Activated T-helper 2 cell treated with anti-CD3 and anti-CD28 coated beads, Interferon-gamma antibody, Interleukin-2, Interleukin-4, amounts not matched to agents 10 μg/mL and 5 μg/mL and 100 μg/mL, durations not matched to agents 14 hours and 24 hours and 36 hours (primary cell): ENCODE results near the gene SLC22A7. TPM values are rescaled to one million over a fixed set of nuclear protein-coding genes. Genes with fewer than 3 reads are reported as not detected.

Experiments
- DNase-seq: peaks from one replicate; pipeline ENCODE4 v3.0.0; 2021; ENCODE audit warnings: low spot score
- H3K27ac Mint-ChIP-seq: one replicate; pipeline ENCODE4 v1.8.0; 2021; ENCODE audit warnings: mixed read lengths
- H3K27me3 Mint-ChIP-seq: one replicate; pipeline ENCODE4 v1.8.0; 2021; ENCODE audit warnings: low read depth, mixed read lengths
- H3K36me3 Mint-ChIP-seq: one replicate; pipeline ENCODE4 v1.8.0; 2021; ENCODE audit warnings: low read depth, mixed read lengths
- H3K4me1 Mint-ChIP-seq: one replicate; pipeline ENCODE4 v1.8.0; 2021; ENCODE audit warnings: low read depth, mixed read lengths
- H3K4me3 Mint-ChIP-seq: one replicate; pipeline ENCODE4 v1.8.0; 2021; ENCODE audit warnings: low read depth, mild to moderate bottlenecking, moderate library complexity, mixed read lengths
- H3K9me3 Mint-ChIP-seq: one replicate; pipeline ENCODE4 v1.8.0; 2021; ENCODE audit warnings: mixed read lengths
- intact Hi-C: fragments of 100-400 bp; cut with micrococcal nuclease; formaldehyde crosslinking; loops from one replicate; pipeline ENCODE4 v1.15.1; 2023
- total RNA-seq: library from RNA; stranded (reverse); gene quantifications from 2 replicates; pipeline ENCODE4 v1.2.3, GENCODE V29; 2022

SLC22A7 gene
- total RNA-seq: not detected in 2 replicates

DNA sequence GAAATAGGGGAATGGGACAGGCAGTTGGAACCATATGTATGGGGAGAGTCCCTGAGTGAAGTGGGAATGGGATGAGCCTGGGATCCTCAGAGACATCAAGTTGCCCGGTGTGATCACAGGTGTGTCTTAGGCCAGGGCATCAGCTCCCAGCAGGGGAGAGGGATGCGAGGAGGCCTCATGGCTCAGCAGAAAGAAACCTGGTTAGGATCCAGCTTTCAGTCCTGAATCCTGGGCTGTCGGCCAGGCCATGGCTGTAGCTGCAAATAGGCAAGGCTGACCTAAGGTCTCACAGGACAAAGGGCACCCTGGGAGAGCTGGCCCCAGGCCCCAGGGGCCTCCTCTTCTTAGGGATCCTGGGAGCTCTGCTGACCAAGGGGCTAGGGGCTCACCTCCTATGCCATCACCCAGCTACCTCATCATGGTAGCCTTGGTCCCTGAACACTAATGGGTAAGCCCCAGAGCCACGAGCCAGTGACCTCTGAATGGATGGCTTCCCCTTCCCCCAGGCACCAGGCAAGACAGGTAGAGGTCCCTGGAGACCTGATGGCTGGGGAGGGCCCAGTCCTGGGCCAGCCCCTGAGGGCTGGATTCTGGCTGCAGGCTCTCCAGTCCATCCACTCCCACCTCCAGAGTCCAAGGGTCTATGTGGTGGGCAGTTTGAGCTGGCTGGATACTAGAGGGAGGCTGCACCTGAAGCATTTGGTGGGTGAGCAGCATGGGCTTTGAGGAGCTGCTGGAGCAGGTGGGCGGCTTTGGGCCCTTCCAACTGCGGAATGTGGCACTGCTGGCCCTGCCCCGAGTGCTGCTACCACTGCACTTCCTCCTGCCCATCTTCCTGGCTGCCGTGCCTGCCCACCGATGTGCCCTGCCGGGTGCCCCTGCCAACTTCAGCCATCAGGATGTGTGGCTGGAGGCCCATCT is at the start of gene SLC22A7:
Gene SLC22A7 (plus strand): TSS at position 617 of the 921 bp plus-strand sequence. CDS start 99 bp downstream, at position 716.
- peaks cover 12% of the 10 kb centered on the region for H3K27me3 Mint-ChIP-seq
- H3K27ac Mint-ChIP-seq: no peak within 1 kb of the TSS
- DNase-seq: no peak
- intact Hi-C loops: no loop called here
- no peaks in the 10 kb centered on the region for H3K36me3 Mint-ChIP-seq
- H3K9me3 Mint-ChIP-seq: no peaks in the 10 kb centered on the region
- no peaks in the 10 kb centered on the region for H3K4me1 Mint-ChIP-seq
- no peak within 1 kb of the TSS for H3K4me3 Mint-ChIP-seq

DNA sequence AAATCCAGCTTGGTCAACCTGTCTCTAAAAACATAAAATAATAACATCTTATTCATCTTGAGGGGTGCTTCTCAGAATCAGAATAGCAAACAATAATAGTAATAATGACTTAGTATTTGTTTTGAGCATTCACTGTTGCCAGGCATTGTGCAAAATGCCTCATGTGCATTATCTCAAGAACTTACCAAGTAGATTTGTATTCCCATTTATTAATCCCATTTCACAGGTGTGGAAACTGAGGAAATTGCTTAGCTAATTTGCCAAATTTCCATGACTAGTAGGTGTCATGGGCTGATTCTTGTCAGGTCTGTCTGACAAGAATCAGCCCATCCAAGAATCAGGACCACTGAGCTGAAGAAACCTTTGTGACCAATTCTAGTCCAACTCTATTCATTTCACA is 49.3 kb upstream of the SLC22A7 start:
- DNase-seq: no peak
- H3K27me3 Mint-ChIP-seq: peaks cover 19% of the 10 kb centered on the region
- H3K27ac Mint-ChIP-seq: no peak overlapping the region
- H3K4me1 Mint-ChIP-seq: peaks cover 29% of the 10 kb centered on the region
- H3K9me3 Mint-ChIP-seq: no peaks in the 10 kb centered on the region
- intact Hi-C loops: no loop called here
- no peak overlapping the region for H3K4me3 Mint-ChIP-seq
- H3K36me3 Mint-ChIP-seq: no peaks in the 10 kb centered on the region

DNA sequence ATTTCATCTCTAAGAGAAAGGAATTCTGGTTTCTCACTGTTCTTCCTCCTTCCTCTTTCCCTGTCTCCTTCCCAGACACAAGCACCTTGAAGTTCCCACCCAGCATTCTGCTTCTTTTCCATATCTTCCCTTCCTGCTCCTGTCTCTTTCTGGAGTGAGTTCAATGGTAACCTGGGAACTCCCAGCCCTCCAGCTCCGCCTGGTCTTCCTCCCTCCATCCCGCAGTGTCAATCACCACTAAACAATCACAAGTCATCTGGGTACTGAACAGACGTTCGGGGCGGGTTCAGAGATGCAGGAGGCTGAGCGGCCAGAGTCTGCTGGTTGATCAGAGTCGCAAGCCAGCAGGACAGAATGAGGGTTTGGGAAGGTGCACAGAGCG is 47.1 kb upstream of the SLC22A7 start:
- Mint-ChIP-seq H3K27me3 (peaks cover 19% of the 10 kb centered on the region), H3K36me3 (no peaks in the 10 kb centered on the region), H3K4me3 (no peak overlapping the region), H3K9me3 (no peaks in the 10 kb centered on the region), H3K4me1 (peaks cover 43% of the 10 kb centered on the region), H3K27ac (no peak overlapping the region)
- intact Hi-C loops: loop anchor here (5.0 kb wide), 1 partner anchor 116 kb away; the partner anchor contains the start of gene ZNF318
- no peak for DNase-seq

DNA sequence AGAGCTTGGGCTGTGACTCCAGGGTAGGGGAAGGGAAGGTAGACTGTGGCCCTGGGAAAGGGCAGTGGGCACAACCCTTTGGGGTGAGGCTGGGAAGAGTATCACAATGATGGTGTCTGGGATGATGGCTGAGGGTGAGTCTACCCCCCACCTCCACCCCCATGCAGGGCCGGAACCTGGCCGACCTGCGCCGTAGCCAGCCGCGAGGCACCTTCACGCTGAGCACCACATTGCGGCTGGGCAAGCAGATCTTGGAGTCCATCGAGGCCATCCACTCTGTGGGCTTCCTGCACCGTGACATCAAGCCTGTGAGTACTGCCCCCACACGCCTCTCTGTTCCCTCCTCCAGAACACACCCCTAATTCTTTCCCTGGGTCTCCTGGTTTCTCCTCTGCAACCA is 44.7 kb upstream of the SLC22A7 start:
- Mint-ChIP-seq H3K4me1 (peaks cover 46% of the 10 kb centered on the region), H3K27me3 (peaks cover 16% of the 10 kb centered on the region), H3K36me3 (no peaks in the 10 kb centered on the region), H3K9me3 (no peaks in the 10 kb centered on the region), H3K27ac (peak overlapping the region; percentile 44), H3K4me3 (no peak overlapping the region)
- intact Hi-C loops: loop anchor here (5.0 kb wide), 1 partner anchor 114 kb away; the partner anchor contains the start of gene ZNF318
- no peak for DNase-seq

- H3K4me1 Mint-ChIP-seq: peaks cover 46% of the 10 kb centered on the region
- H3K27ac Mint-ChIP-seq: peak overlapping the region; percentile 69
- no peaks in the 10 kb centered on the region for H3K9me3 Mint-ChIP-seq
- no peak for DNase-seq
- H3K4me3 Mint-ChIP-seq: no peak overlapping the region
- H3K36me3 Mint-ChIP-seq: no peaks in the 10 kb centered on the region
- peaks cover 16% of the 10 kb centered on the region for H3K27me3 Mint-ChIP-seq
- intact Hi-C loops: loop anchor here (2.0 to 5.0 kb wide), 2 partner anchors 29 to 113 kb away; partner anchors contain the start of gene ZNF318
Observed at GRCh38 chr6:43254138-43254817, 43.8 kb upstream of the SLC22A7 start.

DNA sequence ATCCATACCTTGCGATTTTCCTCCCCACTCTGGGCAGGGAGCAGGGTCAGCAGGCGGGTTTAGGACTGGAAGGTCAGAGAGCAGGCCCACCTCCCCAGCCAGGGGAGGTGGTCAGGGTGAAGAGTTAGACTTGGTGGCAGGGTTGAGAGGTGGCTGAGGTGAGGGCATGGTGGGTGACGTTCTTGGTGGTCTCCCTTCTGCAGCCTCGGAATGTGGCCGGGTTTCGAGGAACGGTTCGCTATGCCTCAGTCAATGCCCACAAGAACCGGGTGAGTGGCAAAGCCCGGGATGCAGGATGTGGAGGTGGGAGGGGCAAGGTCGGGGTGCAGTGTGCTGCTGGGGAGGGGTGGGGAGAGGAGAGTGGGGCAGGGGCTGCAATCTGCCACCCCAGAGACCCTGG is 43.2 kb upstream of the SLC22A7 start:
- H3K27me3 Mint-ChIP-seq: peaks cover 16% of the 10 kb centered on the region
- intact Hi-C loops: loop anchor here (2.0 to 5.0 kb wide), 2 partner anchors 30 to 112 kb away; partner anchors contain the start of gene ZNF318
- no peak for DNase-seq
- H3K4me3 Mint-ChIP-seq: no peak overlapping the region
- H3K27ac Mint-ChIP-seq: peak overlapping the region; percentile 14
- no peaks in the 10 kb centered on the region for H3K9me3 Mint-ChIP-seq
- H3K4me1 Mint-ChIP-seq: peaks cover 46% of the 10 kb centered on the region
- no peaks in the 10 kb centered on the region for H3K36me3 Mint-ChIP-seq

DNA sequence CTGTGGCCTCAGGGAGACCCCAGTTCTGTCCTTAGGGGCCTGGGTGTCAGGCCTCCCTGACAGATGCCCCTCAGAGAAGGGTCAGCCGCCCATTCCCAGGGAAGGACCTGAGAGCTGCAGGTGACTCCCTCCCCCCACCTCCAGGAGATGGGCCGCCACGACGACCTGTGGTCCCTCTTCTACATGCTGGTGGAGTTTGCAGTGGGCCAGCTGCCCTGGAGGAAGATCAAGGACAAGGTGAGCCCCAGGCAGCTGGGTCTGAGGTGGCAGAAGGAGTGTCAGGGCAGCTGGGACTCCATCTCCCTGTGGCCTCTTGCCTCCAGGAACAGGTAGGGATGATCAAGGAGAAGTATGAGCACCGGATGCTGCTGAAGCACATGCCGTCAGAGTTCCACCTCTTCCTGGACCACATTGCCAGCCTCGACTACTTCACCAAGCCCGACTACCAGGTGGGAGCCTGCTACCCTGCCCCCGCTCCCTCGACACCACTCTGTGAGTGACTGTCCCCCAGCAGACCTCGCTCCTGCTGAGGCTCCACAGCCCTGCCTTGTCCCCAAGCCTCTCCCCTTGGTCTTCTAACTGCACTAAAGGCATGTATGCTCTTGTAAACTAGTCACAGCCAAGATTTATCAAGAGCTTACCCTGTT is 42.5 kb upstream of the SLC22A7 start:
- DNase-seq: no peak
- Mint-ChIP-seq H3K36me3 (no peaks in the 10 kb centered on the region), H3K27me3 (peaks cover 16% of the 10 kb centered on the region), H3K9me3 (no peaks in the 10 kb centered on the region), H3K27ac (peak overlapping the region; percentile 41), H3K4me3 (no peak overlapping the region), H3K4me1 (peaks cover 46% of the 10 kb centered on the region)
- intact Hi-C loops: loop anchor here (2.0 kb wide), 1 partner anchor 31 kb away; no protein-coding TSS in a partner anchor

DNA sequence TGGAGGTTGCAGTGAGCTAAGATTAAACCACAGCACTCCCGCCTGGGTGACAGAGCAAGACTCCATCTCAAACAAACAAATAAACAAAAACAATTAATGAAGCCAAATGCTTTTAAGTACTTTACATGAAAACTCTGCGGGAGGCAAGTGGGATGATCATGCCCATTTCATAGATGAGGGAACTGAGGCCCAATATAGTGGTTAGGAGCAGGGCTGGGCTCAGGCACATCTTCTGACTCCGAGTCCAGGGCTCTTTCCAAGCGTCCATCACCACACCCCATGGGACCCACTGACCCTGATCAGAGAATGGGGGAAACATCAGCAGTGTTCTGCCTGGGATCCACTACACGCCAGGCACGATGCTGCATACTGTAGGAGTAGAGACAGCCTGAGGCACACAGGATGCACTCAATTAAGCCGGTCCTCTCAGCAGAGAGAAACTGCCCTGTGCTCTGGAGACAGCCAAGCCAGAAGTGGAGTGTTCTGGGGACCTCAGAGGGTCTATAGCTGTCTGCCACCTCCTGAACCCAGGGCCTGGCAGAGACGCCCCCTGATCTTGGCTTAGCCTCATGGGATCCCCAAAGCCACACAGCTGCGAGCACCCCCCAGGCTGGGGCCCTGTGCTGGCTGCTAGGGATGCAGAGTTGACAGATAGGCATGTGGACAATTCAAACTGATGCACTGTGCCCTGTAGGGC is 41.2 kb upstream of the SLC22A7 start:
- intact Hi-C loops: no loop called here

DNA sequence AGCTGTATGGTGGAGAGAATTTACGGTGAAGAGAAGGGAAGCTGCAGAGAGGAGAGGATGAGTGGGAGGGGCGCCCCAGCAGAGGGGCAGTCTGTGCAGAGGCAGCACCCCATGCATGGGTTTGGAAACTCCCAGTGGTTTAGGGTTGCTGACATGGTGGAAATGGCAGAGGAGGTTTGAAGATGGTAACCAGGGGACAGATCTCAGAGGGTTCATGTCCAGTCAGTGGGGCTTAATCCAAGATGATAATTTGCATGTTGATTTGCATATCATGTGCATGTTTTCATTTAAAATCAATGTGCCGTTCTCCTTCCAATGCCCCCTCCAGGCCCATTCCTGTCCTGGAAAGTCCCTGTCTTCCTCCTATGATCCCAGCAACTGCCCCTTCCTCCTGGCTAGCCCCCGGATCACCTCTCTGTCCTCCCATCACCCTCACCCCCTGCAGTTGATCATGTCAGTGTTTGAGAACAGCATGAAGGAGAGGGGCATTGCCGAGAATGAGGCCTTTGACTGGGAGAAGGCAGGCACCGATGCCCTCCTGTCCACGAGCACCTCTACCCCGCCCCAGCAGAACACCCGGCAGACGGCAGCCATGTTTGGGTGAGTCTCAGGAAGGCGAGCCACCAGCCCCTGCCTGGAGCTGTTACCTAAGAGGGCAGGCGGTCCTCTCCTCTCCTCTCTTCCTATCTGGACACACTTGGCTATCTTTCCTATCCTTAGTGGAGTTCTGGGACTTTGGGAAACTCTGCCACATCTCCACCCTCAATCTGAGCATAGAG is 40.5 kb upstream of the SLC22A7 start:
- intact Hi-C loops: no loop called here
- no peaks in the 10 kb centered on the region for H3K27me3 Mint-ChIP-seq
- peaks cover 33% of the 10 kb centered on the region for H3K4me1 Mint-ChIP-seq
- no peak overlapping the region for H3K4me3 Mint-ChIP-seq
- DNase-seq: no peak
- no peaks in the 10 kb centered on the region for H3K9me3 Mint-ChIP-seq
- H3K36me3 Mint-ChIP-seq: no peaks in the 10 kb centered on the region
- H3K27ac Mint-ChIP-seq: peak overlapping the region; percentile 74

More for the DNA sequence above, 41.2 kb upstream of the SLC22A7 start:
- Mint-ChIP-seq H3K4me1 (peaks cover 33% of the 10 kb centered on the region), H3K4me3 (no peak overlapping the region), H3K36me3 (no peaks in the 10 kb centered on the region), H3K9me3 (no peaks in the 10 kb centered on the region), H3K27me3 (peaks cover 3% of the 10 kb centered on the region), H3K27ac (peak overlapping the region; percentile 74)
- no peak for DNase-seq

GRCh38 chr6:43258180-43258579 is 39.9 kb upstream of the SLC22A7 start:
- Mint-ChIP-seq H3K4me1 (peaks cover 30% of the 10 kb centered on the region), H3K9me3 (no peaks in the 10 kb centered on the region), H3K27me3 (no peaks in the 10 kb centered on the region), H3K4me3 (no peak overlapping the region), H3K36me3 (no peaks in the 10 kb centered on the region), H3K27ac (peak overlapping the region; percentile 74)
- DNase-seq: no peak
- intact Hi-C loops: no loop called here

DNA sequence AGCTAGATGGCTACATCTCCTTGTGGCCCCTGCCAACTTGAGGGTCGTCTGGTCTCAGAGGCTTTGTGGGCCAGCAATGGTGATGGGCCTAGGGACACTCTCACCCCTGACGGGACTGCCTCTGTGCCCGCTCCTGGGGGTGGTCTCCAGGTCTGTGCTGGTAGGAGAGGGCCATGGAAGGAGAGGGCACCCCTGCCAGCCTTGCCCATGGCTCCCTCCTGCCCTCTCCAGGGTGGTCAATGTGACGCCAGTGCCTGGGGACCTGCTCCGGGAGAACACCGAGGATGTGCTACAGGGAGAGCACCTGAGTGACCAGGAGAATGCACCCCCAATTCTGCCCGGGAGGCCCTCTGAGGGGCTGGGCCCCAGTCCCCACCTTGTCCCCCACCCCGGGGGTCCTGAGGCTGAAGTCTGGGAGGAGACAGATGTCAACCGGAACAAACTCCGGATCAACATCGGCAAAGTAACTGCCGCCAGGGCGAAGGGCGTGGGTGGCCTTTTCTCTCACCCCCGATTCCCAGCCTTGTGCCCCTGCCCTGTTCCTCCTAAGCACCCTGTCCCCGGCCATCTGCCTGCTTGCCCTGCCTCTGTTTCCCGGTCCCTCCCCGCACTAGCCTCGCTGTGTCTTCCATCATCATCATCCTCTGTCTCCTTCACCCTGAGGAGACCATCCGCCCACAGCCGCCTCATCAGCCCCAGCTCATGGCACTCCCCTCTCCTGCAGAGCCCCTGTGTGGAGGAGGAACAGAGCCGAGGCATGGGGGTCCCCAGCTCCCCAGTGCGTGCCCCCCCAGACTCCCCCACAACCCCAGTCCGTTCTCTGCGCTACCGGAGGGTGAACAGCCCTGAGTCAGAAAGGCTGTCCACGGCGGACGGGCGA is 39.0 kb upstream of the SLC22A7 start:
- intact Hi-C loops: no loop called here
- peaks cover 26% of the 10 kb centered on the region for H3K4me1 Mint-ChIP-seq
- peak overlapping the region; percentile 6 for H3K27ac Mint-ChIP-seq
- no peaks in the 10 kb centered on the region for H3K27me3 Mint-ChIP-seq
- no peak for DNase-seq
- H3K4me3 Mint-ChIP-seq: no peak overlapping the region
- no peaks in the 10 kb centered on the region for H3K36me3 Mint-ChIP-seq
- no peaks in the 10 kb centered on the region for H3K9me3 Mint-ChIP-seq
